ENCODE data around the gene HSDL1. TPM values are rescaled to one million over a fixed set of nuclear protein-coding genes. Genes with fewer than 3 reads are reported as not detected.

Gene HSDL1
- total and polyA plus RNA-seq, 10 of the 15 experiments (the other 5 are each of a cell fraction or from before 2014, with no cell fraction given) = 2.0 to 13.4 (median 5.6) TPM

GRCh38 chr16:84144859-84145639 lies at the start of gene HSDL1, which contains the start of gene DNAAF1 (continued):
- TF ChIP-seq EGR1 (IDR thresholded peaks at IDR 0.05; ENCODE audit: borderline replicate concordance in 1 of 2, low read depth in 2 of 2, low read length in 2 of 2) (peak; percentile 50 to 89), ZNF592 (IDR thresholded peaks at IDR 0.05) (0 out of 2 replicates have a peak, but pooled peaks have one; percentile 38), CHD1 (IDR thresholded peaks at IDR 0.05; ENCODE audit: low read depth, low read length) (no peak), EP300 (IDR thresholded peaks at IDR 0.05; ENCODE audit: borderline replicate concordance in 1 of 2, control insufficient read depth in 1 of 2, low read depth in 2 of 2, low read length in 2 of 2) (no peak), NFXL1 (IDR thresholded peaks at IDR 0.05; ENCODE audit: borderline replicate concordance) (no peak), TAF1 (IDR thresholded peaks at IDR 0.05; ENCODE audit: borderline replicate concordance, low read depth, low read length) (no peak), ZNF622 (IDR thresholded peaks at IDR 0.05) (no peak), BACH1 (IDR thresholded peaks at IDR 0.05; ENCODE audit: borderline replicate concordance) (peak; percentile 70; the same call in 1 of the 2 replicates), ZBTB4 (CRISPR knock-in tag; IDR thresholded peaks at IDR 0.05) (no peak), YY1 (IDR thresholded peaks at IDR 0.05; ENCODE audit: low read depth, low read length) (peak; percentile 49; the same call in 1 of the 2 replicates), SIN3A (IDR thresholded peaks at IDR 0.05; ENCODE audit: low read depth, low read length) (peak; percentile 69; the same call in 1 of the 2 replicates), STAT1 (conservative IDR thresholded peaks at IDR 0.05) (no peak), REST (IDR thresholded peaks at IDR 0.05; ENCODE audit: low read depth, low read length) (no peak), BCL3 (IDR thresholded peaks at IDR 0.05; ENCODE audit: borderline replicate concordance, insufficient read depth, low read depth, low read length, poor library complexity, severe bottlenecking) (no peak)
